ENCODE results near the gene ARL3.

DNA sequence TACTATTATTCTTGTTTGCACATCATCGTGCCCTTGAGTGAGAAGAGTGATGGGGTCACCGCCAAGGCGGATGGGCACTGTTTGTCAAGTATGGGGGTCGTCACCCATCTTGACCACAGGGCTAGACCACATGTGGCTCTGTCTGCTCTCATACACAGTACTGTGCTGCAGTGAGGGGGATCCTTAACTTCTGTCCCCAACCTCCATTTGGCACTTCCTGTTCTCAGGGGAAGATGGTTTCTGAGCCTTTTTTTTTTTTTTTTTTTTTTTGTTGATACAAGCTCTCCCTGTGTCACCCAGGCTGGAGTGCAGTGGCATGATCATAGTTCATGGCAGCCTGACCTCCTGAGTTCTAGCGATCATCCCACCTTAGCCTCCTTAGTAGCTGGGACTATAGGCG is 43.1 kb upstream of the ARL3 start:
- TF ChIP-seq, protein P1, sequence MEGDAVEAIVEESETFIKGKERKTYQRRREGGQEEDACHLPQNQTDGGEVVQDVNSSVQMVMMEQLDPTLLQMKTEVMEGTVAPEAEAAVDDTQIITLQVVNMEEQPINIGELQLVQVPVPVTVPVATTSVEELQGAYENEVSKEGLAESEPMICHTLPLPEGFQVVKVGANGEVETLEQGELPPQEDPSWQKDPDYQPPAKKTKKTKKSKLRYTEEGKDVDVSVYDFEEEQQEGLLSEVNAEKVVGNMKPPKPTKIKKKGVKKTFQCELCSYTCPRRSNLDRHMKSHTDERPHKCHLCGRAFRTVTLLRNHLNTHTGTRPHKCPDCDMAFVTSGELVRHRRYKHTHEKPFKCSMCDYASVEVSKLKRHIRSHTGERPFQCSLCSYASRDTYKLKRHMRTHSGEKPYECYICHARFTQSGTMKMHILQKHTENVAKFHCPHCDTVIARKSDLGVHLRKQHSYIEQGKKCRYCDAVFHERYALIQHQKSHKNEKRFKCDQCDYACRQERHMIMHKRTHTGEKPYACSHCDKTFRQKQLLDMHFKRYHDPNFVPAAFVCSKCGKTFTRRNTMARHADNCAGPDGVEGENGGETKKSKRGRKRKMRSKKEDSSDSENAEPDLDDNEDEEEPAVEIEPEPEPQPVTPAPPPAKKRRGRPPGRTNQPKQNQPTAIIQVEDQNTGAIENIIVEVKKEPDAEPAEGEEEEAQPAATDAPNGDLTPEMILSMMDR (IDR thresholded peaks at IDR 0.05), result no peak
- no peak for TF ChIP-seq POLR2AphosphoS5 (IDR thresholded peaks at IDR 0.05)

Measured in sigmoid colon (tissue), 4 donors.